Measurements from ENCODE around the gene ODAD2.

The ODAD2 gene

GRCh38 chr10:27771231-27771630, 227.6 kb downstream of the ODAD2 start:
- Histone ChIP-seq H3K27me3 (ENCODE audit: control insufficient read depth, insufficient read depth, low read length) (no peaks in the 10 kb centered on the region; the same call in 1 of the 2 replicates), H3K4me1 (ENCODE audit: control insufficient read depth, insufficient read depth, low read length) (peaks cover 16% of the 10 kb centered on the region), H3K4me3 (ENCODE audit: low read depth, low read length) (no peak overlapping the region), H3K27ac (ENCODE audit: low read depth, low read length) (no peak overlapping the region), H3K36me3 (ENCODE audit: control insufficient read depth, insufficient read depth, low read length) (no peaks in the 10 kb centered on the region), H3K9ac (ENCODE audit: low read depth, low read length) (no peak overlapping the region), H3K9me3 (ENCODE audit: control insufficient read depth, insufficient read depth, low read length) (no peaks in the 10 kb centered on the region)

- Histone ChIP-seq H3K9ac (ENCODE audit: low read depth, low read length) (no peak overlapping the region), H3K27ac (ENCODE audit: low read depth, low read length) (no peak overlapping the region), H3K4me3 (ENCODE audit: low read depth, low read length) (no peak overlapping the region), H3K9me3 (ENCODE audit: control insufficient read depth, insufficient read depth, low read length) (no peaks in the 10 kb centered on the region), H3K4me1 (ENCODE audit: control insufficient read depth, insufficient read depth, low read length) (peaks cover 14% of the 10 kb centered on the region), H3K27me3 (ENCODE audit: control insufficient read depth, insufficient read depth, low read length) (no peaks in the 10 kb centered on the region), H3K36me3 (ENCODE audit: control insufficient read depth, insufficient read depth, low read length) (no peaks in the 10 kb centered on the region)
These were observed 228.7 kb downstream of the ODAD2 start for GRCh38 chr10:27770181-27770580.
